ENCODE data around the gene LRMDA.

LRMDA gene

GRCh38 chr10:76089556-76090180 lies 658.2 kb downstream of the LRMDA start:
- in situ Hi-C loops (cut with HindIII; ENCODE audit: low sequenced_read_pairs) = no loop called here
- H3K4me3 ChIP-seq (ENCODE audit: low read depth, low read length) = no peak overlapping the region
- DNase-seq (ENCODE audit: low read depth, low spot score) = no peak
- TF ChIP-seq CTCF (IDR thresholded peaks at IDR 0.05; ENCODE audit: low read depth, low read length) = no peak

GRCh38 chr10:76091926-76092325 lies 660.5 kb downstream of the LRMDA start:
- no peak for TF ChIP-seq CTCF (IDR thresholded peaks at IDR 0.05; ENCODE audit: low read depth, low read length)
- DNase-seq (ENCODE audit: low read depth, low spot score) = no peak
- in situ Hi-C loops (cut with HindIII; ENCODE audit: low sequenced_read_pairs) = no loop called here
- no peak overlapping the region for H3K4me3 ChIP-seq (ENCODE audit: low read depth, low read length)

GRCh38 chr10:76106611-76107010 lies 675.2 kb downstream of the LRMDA start:
- no peak overlapping the region for H3K4me3 ChIP-seq (ENCODE audit: low read depth, low read length)
- no peak for TF ChIP-seq CTCF (IDR thresholded peaks at IDR 0.05; ENCODE audit: low read depth, low read length)
- in situ Hi-C loops (cut with HindIII; ENCODE audit: low sequenced_read_pairs) = no loop called here
- no peak for DNase-seq (ENCODE audit: low read depth, low spot score)

- no peak for DNase-seq (ENCODE audit: low read depth, low spot score)
- in situ Hi-C loops (cut with HindIII; ENCODE audit: low sequenced_read_pairs) = no loop called here
- no peak overlapping the region for H3K4me3 ChIP-seq (ENCODE audit: low read depth, low read length)
- TF ChIP-seq CTCF (IDR thresholded peaks at IDR 0.05; ENCODE audit: low read depth, low read length) = no peak
Measured at GRCh38 chr10:76108563-76109359, 677.3 kb downstream of the LRMDA start.

- TF ChIP-seq CTCF (IDR thresholded peaks at IDR 0.05; ENCODE audit: low read depth, low read length) = no peak
- H3K4me3 ChIP-seq (ENCODE audit: low read depth, low read length) = no peak overlapping the region
- DNase-seq (ENCODE audit: low read depth, low spot score) = no peak
- in situ Hi-C loops (cut with HindIII; ENCODE audit: low sequenced_read_pairs) = no loop called here
Measured at GRCh38 chr10:76111404-76111803, 680.0 kb downstream of the LRMDA start.

GRCh38 chr10:76111986-76112825 lies 680.8 kb downstream of the LRMDA start:
- in situ Hi-C loops (cut with HindIII; ENCODE audit: low sequenced_read_pairs) = no loop called here
- no peak for TF ChIP-seq CTCF (IDR thresholded peaks at IDR 0.05; ENCODE audit: low read depth, low read length)
- H3K4me3 ChIP-seq (ENCODE audit: low read depth, low read length) = no peak overlapping the region
- DNase-seq (ENCODE audit: low read depth, low spot score) = no peak

All from astrocyte of the spinal cord (primary cell).